ENCODE results near the gene CRTC1.

CRTC1 gene

DNA sequence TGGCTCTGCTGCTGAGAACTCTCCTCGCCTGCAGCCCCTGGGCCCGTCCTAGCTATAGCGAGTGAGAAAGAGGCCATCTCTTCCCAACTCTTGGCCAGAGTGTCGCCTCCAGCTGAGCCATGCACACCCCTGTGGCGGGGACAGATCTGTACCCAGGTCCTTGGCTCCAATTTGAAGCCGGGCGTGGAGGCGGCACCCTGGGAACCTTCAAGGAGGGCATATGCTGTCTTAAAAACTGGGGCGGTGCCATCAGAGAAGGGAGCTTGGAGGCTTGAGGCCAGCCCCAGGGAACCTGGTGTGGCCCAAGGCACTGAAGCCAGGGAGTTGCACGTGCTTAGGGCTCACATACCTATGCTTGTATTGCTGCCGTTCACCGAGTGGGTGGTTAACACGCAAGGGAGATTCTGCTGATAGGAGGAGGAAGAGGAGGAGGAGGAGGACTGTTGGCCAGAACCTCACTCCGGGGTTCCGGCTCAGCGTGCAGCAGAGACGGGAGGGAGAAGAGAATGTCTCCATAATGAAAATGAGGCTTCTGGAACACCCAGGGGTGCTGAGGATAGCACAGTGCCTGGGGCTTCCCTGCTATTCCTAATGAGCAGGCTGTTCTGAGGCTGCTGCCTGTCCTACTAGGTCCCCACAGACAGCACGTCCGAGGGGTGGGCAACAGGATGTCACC is 67.0 kb downstream of the CRTC1 start:
- DNase-seq, result no peak

- DNase-seq, result no peak
Measured at GRCh38 chr19:18751571-18751970, 68.1 kb downstream of the CRTC1 start.

DNA sequence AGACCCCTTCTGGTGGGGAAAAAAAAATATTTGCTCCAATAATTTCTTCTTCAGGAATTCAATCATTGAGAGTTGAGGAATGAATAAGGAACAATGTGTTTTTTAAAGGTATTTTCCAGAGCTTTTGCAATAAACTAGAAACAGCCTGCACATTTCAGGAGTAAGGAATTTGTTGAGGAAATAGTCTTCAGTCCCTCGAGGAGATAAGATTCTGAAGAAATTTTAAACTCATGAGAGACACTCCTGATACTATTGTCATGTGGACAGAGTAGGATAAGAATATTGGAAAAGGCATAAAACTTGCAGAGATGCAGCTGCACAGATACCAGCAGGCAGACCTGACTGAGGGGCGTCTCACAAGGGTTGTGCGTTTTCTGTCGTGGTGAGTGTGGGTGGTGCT is 71.0 kb downstream of the CRTC1 start:
- DNase-seq, result no peak

DNA sequence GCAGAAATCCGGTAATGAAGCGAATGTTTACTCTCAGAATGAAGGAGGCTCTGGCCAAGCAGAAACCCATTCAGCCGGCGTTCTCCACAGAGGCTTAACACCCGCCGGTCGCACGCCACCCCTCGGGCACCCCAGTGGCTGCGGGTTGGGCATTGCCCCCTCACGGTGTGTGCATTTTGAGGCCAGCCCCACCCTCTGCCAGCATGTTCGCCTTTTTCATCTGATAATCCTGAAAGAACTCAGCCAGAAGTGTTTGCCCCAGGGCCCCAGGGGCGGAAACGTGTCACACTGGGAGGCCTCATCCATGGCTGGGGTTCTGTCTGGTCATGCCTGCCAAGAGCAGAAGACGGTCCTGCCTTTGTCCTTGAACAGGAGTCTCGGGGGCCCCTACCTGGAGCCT is 73.4 kb downstream of the CRTC1 start:
- no peak for DNase-seq

DNA sequence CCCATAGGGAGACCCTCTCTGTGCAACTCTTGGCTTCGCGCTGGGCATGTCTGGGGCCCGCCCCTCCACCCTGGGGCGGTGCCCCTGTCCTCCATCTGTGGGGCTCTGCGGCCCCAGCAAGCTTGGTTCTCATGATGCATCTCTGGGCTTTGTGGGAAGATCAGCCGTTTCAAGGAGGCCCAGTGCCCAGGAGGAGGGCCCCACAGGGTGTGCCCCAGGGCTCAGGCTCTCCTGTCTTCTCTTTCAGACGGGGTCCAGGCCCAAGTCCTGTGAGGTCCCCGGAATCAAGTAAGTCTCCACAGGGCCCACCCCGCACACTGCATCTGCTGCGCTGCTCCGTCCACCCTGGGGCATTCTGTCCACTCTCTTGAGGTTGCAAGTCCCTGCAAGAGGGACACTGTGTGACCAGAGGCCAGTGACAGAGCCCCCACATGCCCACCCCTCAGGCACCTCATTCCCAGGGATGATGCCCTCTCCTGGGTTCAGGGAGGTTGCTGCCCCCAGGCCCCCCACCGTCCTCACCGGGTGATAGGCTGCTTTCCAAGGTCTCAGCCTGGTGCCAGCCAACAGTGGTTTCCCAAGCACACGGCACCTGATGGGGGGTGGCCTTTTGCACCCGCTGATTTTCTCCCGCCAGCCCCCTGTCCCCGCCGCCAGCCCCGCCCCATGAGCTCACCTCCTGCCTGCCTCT is 76.0 kb downstream of the CRTC1 start:
- no peak for DNase-seq

- no peak for DNase-seq
Measured at GRCh38 chr19:18759995-18760426, 76.5 kb downstream of the CRTC1 start.

DNA sequence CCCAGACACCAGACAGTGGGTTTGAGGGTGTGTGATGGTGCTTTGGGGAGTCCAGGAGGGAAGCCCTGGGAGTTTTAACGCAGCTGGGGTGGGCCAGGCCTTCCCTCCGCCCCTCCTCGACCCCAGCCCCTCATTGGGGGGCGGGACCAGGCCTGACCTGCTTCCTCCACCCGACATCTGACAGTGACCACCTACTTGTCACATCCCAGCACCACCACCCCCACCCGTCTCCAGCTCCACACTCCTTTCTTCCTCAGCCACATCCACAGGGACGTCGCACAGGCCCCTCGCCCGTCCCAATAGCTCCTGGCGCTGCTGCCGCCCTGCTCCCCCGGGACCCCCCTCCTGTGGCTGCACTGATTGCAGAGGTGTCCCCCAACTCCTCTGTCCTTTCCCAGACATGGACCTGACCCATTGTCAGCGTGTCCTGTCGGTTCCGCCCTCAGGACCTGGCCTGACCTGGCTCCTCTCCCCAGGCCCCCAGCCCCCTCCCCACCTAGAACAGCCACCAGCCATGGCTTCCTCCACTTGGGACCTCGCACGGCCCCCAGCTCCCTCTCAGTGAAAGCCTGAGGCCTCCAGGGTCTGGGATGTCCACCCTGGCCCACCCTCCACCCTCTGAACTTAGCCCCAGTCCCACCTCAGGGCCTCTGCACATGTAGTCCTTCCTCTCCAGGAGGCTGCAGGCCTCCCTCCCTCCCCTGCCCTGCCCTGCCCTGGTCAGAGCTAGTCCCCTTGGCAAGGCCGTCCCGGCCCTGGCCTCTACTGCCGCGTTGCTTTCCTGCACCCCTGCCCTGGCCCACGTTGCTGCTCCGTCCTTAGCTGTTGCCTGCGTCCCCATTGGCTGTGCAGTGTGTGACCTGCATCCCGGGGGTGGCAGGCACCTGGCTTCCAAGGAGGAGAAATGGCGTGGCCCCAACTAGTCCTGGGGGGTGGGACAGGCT is 77.2 kb downstream of the CRTC1 start:
- DNase-seq, result no peak

GRCh38 chr19:18761531-18762110 is 78.1 kb downstream of the CRTC1 start:
- no peak for DNase-seq

DNA sequence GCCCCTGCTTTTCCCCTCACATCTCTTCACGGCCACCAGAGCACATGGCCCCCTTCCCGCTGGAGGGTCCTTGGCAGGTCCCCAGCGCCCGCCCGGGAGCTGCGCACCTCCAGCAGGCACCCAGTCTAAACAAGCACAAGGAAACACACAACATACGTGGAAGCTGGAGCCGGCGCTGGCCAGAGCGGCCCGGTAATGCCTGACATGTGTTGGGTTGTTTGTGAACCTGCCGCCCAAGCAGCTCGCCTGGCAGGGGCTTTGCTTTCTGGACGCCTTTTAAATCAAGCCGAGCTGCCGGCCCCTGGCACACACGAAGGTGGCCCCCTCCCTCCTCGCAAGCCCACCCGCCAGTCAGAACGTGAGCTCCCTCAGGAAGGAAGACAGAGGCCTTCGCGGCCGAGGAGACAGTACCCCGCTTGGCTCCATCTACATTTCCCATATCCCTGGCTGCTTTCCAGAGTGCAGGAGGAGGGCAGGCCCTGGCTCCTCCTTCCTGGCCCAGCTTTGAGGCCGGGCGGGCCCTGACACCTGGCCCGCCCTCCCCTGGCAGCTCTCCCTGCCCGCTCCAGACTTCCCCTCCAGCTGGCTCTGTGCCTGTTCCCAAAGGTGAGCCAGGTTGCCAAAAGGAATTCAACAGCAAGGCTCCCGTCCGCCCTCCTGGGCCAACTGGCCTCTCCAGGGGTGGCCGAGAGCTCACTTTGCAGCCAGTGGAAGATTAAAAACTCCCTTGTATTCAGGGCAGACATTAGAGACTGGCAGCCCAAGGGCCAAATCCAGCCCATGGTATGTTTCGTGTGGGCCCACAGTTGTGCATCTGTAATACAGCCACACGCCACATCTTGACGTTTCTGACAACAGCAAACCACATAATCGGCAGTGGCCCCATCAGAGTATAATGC is 78.9 kb downstream of the CRTC1 start:
- peak; percentile 54 for DNase-seq

DNA sequence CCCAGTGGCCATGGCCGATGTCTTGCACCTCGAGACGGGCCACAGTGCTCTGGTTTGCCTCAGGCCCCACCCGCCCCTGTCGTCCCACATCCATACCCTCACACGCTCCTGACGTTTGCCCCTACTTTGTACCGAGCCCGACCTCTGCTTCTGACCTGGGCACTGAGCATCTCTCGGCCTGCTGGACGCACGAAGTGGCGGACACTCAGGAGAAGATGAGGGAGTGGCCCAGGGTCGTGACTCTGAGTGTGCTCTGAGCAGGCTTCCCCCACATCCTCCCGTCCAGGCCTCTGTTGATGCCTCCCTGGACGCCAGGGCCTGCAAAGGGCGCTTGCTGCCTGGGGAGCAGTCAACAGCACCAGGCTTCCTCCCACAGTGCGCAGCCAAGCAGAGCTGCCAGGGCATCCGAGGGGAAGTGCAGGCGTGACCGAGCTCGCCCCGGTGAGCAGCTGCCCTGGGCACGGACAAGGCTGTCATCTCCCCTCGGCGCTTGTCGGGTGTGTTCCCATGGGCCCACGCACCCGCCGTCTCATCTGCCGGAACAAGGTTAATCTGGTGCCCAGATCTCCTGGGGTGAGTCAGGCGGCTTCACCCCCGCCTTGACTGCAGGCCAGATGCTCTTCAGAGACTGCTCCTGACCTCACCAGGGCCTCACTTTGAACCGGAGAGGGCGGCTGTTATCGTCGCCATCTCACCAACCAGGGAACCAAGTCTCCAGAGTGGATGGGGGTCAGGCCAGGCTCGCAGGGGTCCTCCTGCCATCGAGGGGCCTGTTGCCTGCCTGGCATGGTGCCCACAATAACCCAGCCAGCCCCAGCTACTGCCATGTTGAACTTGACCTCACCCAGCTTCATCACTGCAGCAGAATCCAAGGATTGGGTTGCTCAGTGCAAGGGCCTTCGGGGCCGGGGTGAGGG is 80.5 kb downstream of the CRTC1 start:
- peak; percentile 34 for DNase-seq

- peak; percentile 23 for DNase-seq
Measured at GRCh38 chr19:18764591-18765051, 81.1 kb downstream of the CRTC1 start.

- no peak for DNase-seq
Measured at GRCh38 chr19:18765224-18765623, 81.7 kb downstream of the CRTC1 start.

DNA sequence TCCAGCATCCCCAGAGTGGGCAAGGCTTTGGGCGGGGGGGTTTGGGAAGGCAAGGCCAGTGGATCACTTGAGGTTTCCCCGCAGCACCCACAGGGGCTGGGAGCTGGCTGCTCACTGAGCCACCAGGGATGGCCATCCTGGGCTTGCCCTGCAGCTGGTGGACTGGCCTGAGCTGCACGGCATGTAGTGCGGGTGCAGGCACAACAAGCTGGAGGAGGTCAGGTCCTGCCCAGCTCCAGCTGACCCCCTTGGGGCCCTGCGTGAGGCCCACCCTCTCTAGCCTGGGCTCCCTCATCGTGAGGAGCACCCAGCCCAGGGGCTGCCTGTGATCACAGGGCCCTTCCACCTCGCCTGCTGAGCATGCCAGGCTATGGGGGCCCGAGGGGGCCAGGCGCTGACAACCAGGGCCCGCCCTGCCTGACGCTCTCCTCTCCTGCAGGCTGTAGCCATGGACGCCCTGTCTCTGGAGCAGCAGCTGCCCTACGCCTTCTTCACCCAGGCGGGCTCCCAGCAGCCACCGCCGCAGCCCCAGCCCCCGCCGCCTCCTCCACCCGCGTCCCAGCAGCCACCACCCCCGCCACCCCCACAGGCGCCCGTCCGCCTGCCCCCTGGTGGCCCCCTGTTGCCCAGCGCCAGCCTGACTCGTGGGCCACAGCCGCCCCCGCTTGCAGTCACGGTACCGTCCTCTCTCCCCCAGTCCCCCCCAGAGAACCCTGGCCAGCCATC is 84.7 kb downstream of the CRTC1 start:
- DNase-seq, result no peak

GRCh38 chr19:18768997-18769891 is 85.8 kb downstream of the CRTC1 start:
- no peak for DNase-seq

DNA sequence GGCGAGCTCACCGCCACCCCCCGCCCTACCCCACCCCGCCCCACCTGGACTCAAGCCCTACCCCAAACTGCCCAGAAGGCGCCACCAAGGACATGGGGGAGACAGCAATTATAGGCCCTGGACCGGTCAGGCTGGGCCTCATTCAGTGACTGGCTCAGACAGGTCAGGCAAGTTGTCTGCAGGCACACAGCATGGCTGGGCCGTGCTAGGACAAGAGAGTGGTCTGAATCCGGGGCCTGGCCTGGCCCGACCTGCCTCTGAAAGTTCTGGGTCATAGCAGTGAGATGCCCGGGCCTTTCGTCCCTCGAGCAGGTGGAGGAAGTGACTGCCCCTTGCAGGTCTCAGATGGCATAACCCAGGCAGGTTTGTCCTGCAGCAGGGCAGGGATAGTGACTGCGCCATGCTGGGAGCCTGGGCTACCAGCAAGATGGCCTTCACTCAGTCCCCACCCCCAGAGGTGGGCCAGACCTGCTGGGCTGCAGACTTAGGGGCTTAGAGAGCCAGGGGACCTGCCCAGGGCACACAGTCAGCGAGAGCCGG is 86.6 kb downstream of the CRTC1 start:
- DNase-seq, result no peak

- no peak for DNase-seq
Measured at GRCh38 chr19:18770663-18771327, 87.3 kb downstream of the CRTC1 start.

DNA sequence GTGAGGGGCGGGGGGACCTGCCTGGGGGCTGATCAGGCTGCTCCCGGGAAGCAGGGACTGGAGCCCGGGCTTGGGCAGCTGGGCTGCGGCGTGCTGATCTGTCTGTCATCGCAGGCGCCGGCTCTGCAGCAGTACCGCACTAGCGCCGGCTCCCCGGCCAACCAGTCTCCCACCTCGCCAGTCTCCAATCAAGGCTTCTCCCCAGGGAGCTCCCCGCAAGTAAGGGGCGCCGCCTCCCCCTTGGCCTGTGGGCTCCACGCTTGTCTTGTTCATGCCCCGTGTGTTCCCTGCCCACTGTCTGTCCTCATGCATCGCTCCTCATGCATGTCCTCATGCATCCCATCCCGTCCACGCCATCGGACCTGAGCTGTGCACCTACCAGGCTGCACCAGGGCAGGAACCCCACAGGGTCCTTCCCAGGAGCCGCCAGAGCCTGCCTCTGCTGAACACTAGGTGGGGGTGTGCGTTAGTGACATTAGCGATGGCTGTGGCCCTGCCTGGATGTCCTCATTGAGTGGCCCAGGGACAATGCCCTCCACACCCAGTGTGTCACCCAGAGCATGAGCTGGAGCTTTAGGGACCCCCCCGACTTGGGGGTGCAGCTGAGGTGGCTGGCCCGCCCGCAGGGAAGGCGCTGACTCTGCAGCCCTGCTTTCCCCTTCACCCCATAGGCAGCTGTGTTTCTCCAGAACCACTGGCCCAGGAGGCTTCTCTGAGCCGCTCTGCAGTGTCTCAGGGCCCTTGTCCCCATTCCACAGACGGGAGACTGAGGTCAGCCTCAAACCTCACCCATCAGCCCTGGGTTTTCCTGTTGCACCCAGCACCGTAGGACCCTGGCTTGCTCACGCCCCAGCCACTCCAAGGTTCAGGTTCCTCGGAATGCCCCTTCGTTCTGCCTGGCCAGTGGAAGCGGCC is 88.1 kb downstream of the CRTC1 start:
- no peak for DNase-seq

All from fibroblast of upper back skin (primary cell).